Activated CD4-positive, alpha-beta memory T cell treated with anti-CD3 and anti-CD28 coated beads, Interleukin-2, amount 10 ng/mL, durations not matched to agents 7 days and 5 days (primary cell): ENCODE data around the gene COPS4. TPM values are rescaled to one million over a fixed set of nuclear protein-coding genes. Genes with fewer than 3 reads are reported as not detected.

Source experiments
- CTCF ChIA-PET: fragments of 350-600 bp; sonication (Branson Sonifier 250); formaldehyde crosslinking; loops from one replicate; lab custom pipeline; 2021; ENCODE audit warnings: antibody characterized with exemption, inconsistent platforms; lab: Charles Lee
- POLR2A ChIA-PET: fragments of 350-600 bp; sonication (Branson Sonifier 250); formaldehyde crosslinking; loops from one replicate; lab custom pipeline; 2021; ENCODE audit warnings: antibody characterized with exemption; lab: Charles Lee
- DNase-seq: peaks from one replicate; pipeline ENCODE4 v3.0.0-alpha.2; 2020
- H3K27ac Mint-ChIP-seq: one replicate; pipeline ENCODE4 v1.8.0; 2021; ENCODE audit warnings: mild to moderate bottlenecking, mixed read lengths
- H3K27me3 Mint-ChIP-seq: one replicate; pipeline ENCODE4 v1.8.0; 2021; ENCODE audit warnings: mixed read lengths
- H3K36me3 Mint-ChIP-seq: one replicate; pipeline ENCODE4 v1.8.0; 2021; ENCODE audit warnings: low read depth, mixed read lengths
- H3K4me1 Mint-ChIP-seq: one replicate; pipeline ENCODE4 v1.8.0; 2021; ENCODE audit warnings: mixed read lengths
- H3K4me3 Mint-ChIP-seq: one replicate; pipeline ENCODE4 v1.8.0; 2021; ENCODE audit warnings: mild to moderate bottlenecking, mixed read lengths
- H3K9me3 Mint-ChIP-seq: one replicate; pipeline ENCODE4 v1.8.0; 2021; ENCODE audit warnings: mixed read lengths
- total RNA-seq, 2 experiments: library from RNA; stranded (reverse); gene quantifications; one replicate each; pipeline ENCODE4 v1.2.3, GENCODE V29; 2021

The COPS4 gene
- total RNA-seq, 2 experiments from 2014 or later: 30.9 to 32.8 TPM

GRCh38 chr4:83114576-83114975 is 79.6 kb downstream of the COPS4 start, which contains the start of gene PLAC8:
TSS of gene PLAC8 (minus strand) at chr4:83114729. CDS start at chr4:83107921, 6,808 bp downstream.
- peak; percentile 65 for DNase-seq
- CTCF ChIA-PET: interaction anchor here (1.1 to 4.7 kb wide), 10 partner anchors 10 to 166 kb away, joined by 3 to 21 read pairs (median 5); no protein-coding TSS in a partner anchor
- H3K27ac Mint-ChIP-seq: peak within 1 kb of the TSS; percentile 81

GRCh38 chr4:83115000-83115399 is 80.0 kb downstream of the COPS4 start:
- Mint-ChIP-seq H3K4me3 (peak overlapping the region; percentile 83), H3K36me3 (peaks cover 26% of the 10 kb centered on the region), H3K27ac (peak overlapping the region; percentile 79), H3K27me3 (peaks cover 11% of the 10 kb centered on the region), H3K9me3 (no peaks in the 10 kb centered on the region), H3K4me1 (peaks cover 49% of the 10 kb centered on the region)
- DNase-seq: no peak
- POLR2A ChIA-PET: interaction anchor here (1.0 to 7.4 kb wide), 8 partner anchors 10 to 169 kb away, joined by 3 to 123 read pairs (median 11); partner anchors contain the start of gene COPS4
- CTCF ChIA-PET: interaction anchor here (1.1 to 4.7 kb wide), 10 partner anchors 10 to 166 kb away, joined by 3 to 21 read pairs (median 5); no protein-coding TSS in a partner anchor

More at GRCh38 chr4:83114576-83114975, 79.6 kb downstream of the COPS4 start, which contains the start of gene PLAC8:
- H3K9me3 Mint-ChIP-seq: no peaks in the 10 kb centered on the region
- H3K27me3 Mint-ChIP-seq: peaks cover 7% of the 10 kb centered on the region
- H3K4me1 Mint-ChIP-seq: peaks cover 49% of the 10 kb centered on the region
- peaks cover 27% of the 10 kb centered on the region for H3K36me3 Mint-ChIP-seq
- H3K4me3 Mint-ChIP-seq: peak within 1 kb of the TSS; percentile 83
- POLR2A ChIA-PET: interaction anchor here (0.7 to 7.4 kb wide), 9 partner anchors 10 to 169 kb away, joined by 3 to 123 read pairs (median 5); partner anchors contain the start of gene COPS4

GRCh38 chr4:83115656-83116285 is 80.8 kb downstream of the COPS4 start:
- Mint-ChIP-seq H3K4me3 (no peak overlapping the region), H3K4me1 (peaks cover 42% of the 10 kb centered on the region), H3K27me3 (peaks cover 12% of the 10 kb centered on the region), H3K27ac (no peak overlapping the region), H3K9me3 (no peaks in the 10 kb centered on the region), H3K36me3 (peaks cover 19% of the 10 kb centered on the region)
- no peak for DNase-seq
- CTCF ChIA-PET: interaction anchor here (0.6 to 4.7 kb wide), 5 partner anchors 9 to 137 kb away, joined by 3 to 21 read pairs (median 4); no protein-coding TSS in a partner anchor
- POLR2A ChIA-PET: interaction anchor here (1.7 to 7.4 kb wide), 2 partner anchors 9 to 101 kb away, joined by 17 to 123 read pairs; no protein-coding TSS in a partner anchor

- DNase-seq: no peak
- ChIA-PET CTCF (interaction anchor here (0.5 to 0.9 kb wide), 4 partner anchors 9 to 104 kb away, joined by 3 read pairs; no protein-coding TSS in a partner anchor), POLR2A (no interaction called here)
- no peak overlapping the region for H3K27ac Mint-ChIP-seq
- peaks cover 3% of the 10 kb centered on the region for H3K36me3 Mint-ChIP-seq
- peaks cover 26% of the 10 kb centered on the region for H3K27me3 Mint-ChIP-seq
- H3K9me3 Mint-ChIP-seq: no peaks in the 10 kb centered on the region
- H3K4me1 Mint-ChIP-seq: peaks cover 19% of the 10 kb centered on the region
- no peak overlapping the region for H3K4me3 Mint-ChIP-seq
Observed at GRCh38 chr4:83118869-83119268, 83.9 kb downstream of the COPS4 start.

- H3K27me3 Mint-ChIP-seq: peaks cover 26% of the 10 kb centered on the region
- H3K27ac Mint-ChIP-seq: no peak overlapping the region
- DNase-seq: no peak
- POLR2A ChIA-PET: interaction anchor here (0.8 kb wide), 1 partner anchor 9 kb away, joined by 4 read pairs; no protein-coding TSS in a partner anchor
- no peaks in the 10 kb centered on the region for H3K9me3 Mint-ChIP-seq
- peaks cover 21% of the 10 kb centered on the region for H3K4me1 Mint-ChIP-seq
- peaks cover 10% of the 10 kb centered on the region for H3K36me3 Mint-ChIP-seq
- CTCF ChIA-PET: interaction anchor here (1.2 kb wide), 1 partner anchor 131 kb away, joined by 3 read pairs; no protein-coding TSS in a partner anchor
- H3K4me3 Mint-ChIP-seq: no peak overlapping the region
Observed at GRCh38 chr4:83121246-83121645, 86.3 kb downstream of the COPS4 start.

GRCh38 chr4:83124111-83124780 is 89.3 kb downstream of the COPS4 start:
- POLR2A ChIA-PET: interaction anchor here (1.2 to 4.2 kb wide), 3 partner anchors 10 to 94 kb away, joined by 3 to 30 read pairs (median 17); partner anchors contain the start of gene PLAC8
- DNase-seq: no peak
- peaks cover 16% of the 10 kb centered on the region for H3K36me3 Mint-ChIP-seq
- CTCF ChIA-PET: interaction anchor here (2.5 to 4.1 kb wide), 3 partner anchors 10 to 136 kb away, joined by 6 to 35 read pairs (median 19); partner anchors contain the start of gene PLAC8
- H3K4me3 Mint-ChIP-seq: no peak overlapping the region
- H3K27me3 Mint-ChIP-seq: peaks cover 20% of the 10 kb centered on the region
- H3K27ac Mint-ChIP-seq: no peak overlapping the region
- peaks cover 27% of the 10 kb centered on the region for H3K4me1 Mint-ChIP-seq
- H3K9me3 Mint-ChIP-seq: no peaks in the 10 kb centered on the region

Other genes with a start within 250 kb of the COPS4 start
- under 1 TPM; 0.20 to 0.45 TPM for gene SCD5, start 236.4 kb upstream of the COPS4 start, total RNA-seq
- 100 to 1,000 TPM; 102 to 108 TPM for gene SEC31A, start 144.0 kb upstream of the COPS4 start, total RNA-seq
- gene THAP9, start 134.4 kb upstream of the COPS4 start, total RNA-seq: 1 to 10 TPM; 2.0 to 2.4 TPM
- 10 to 100 TPM; 34.6 to 36.9 TPM for gene LIN54, start 24.4 kb upstream of the COPS4 start, total RNA-seq
- 100 to 1,000 TPM; 182 to 183 TPM for gene PLAC8, start 79.5 kb downstream of the COPS4 start, total RNA-seq
- 10 to 100 TPM; 20.3 to 20.7 TPM for gene COQ2, start 249.6 kb downstream of the COPS4 start, total RNA-seq